ENCODE data around the gene SAA4. TPM values are rescaled to one million over a fixed set of nuclear protein-coding genes. Genes with fewer than 3 reads are reported as not detected.
A peak's percentile ranks its signal among the peaks of the same experiment; 100 is the strongest.
"Not testable (repeated sequence)": the region's sequence is repeated elsewhere in the genome, so short reads cannot be mapped to it uniquely, and the experiment has no call there.

Gene SAA4
- total RNA-seq, 2 donors from 2014 or later: not detected

- TF ChIP-seq CTCF (conservative IDR thresholded peaks at IDR 0.05): no peak
- no peak overlapping the region for H3K4me3 Mint-ChIP-seq
Observed at GRCh38 chr11:18264677-18265555, 28.3 kb upstream of the SAA4 start.

DNA sequence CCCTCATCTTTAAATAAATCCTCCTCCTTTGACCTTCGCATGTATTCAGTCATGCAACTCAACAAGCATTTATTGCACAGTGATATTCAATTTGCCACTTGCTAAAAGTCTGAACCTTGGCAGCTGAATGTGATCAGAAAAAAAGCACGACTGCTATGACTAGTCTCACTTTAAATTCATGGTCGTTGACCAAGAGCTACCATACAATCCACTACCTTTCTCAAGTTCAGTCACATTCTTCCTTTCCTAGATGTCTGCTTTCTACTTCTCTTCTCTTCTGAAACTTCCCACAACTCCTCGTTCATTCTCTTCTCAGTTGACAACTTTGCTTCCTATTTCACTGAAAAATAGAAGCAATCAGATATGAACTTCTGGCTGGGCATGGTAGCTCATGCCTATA is 27.4 kb upstream of the SAA4 start:
- no peaks in the 10 kb centered on the region for H3K9me3 Mint-ChIP-seq
- Histone ChIP-seq H3K9me3 (ENCODE audit: control insufficient read depth, low read length) (no peaks in the 10 kb centered on the region), H3K36me3 (ENCODE audit: control insufficient read depth, insufficient read depth, low read length) (no peaks in the 10 kb centered on the region), H3K4me3 (ENCODE audit: low read length) (no peak overlapping the region), H3K4me1 (ENCODE audit: control insufficient read depth, insufficient read depth, low read length) (peaks cover 2% of the 10 kb centered on the region), H3K27ac (ENCODE audit: low read depth, low read length) (no peak overlapping the region), H3K9ac (ENCODE audit: extremely low read depth, low read length, poor library complexity, severe bottlenecking) (no peak overlapping the region), H3K27me3 (ENCODE audit: control insufficient read depth, insufficient read depth, low read length, poor library complexity, severe bottlenecking) (no peaks in the 10 kb centered on the region)
- peaks cover 17% of the 10 kb centered on the region for H3K27me3 Mint-ChIP-seq (ENCODE audit: insufficient read depth)
- H3K27ac Mint-ChIP-seq: no peak overlapping the region
- H3K4me3 Mint-ChIP-seq: no peak overlapping the region
- 92 to 96% methylated on average over 4 of the region's 4 CpGs for WGBS, 2 experiments (ENCODE audit: insufficient coverage in 1 of 2, insufficient read length in 1 of 2)
- no peak for TF ChIP-seq CTCF (conservative IDR thresholded peaks at IDR 0.05)
- DNase-seq: no peak
- peaks cover 2% of the 10 kb centered on the region for H3K4me1 Mint-ChIP-seq
- H3K36me3 Mint-ChIP-seq (ENCODE audit: low read depth): no peaks in the 10 kb centered on the region

More at GRCh38 chr11:18264677-18265555, 28.3 kb upstream of the SAA4 start:
- Mint-ChIP-seq H3K9me3 (no peaks in the 10 kb centered on the region), H3K4me1 (peaks cover 7% of the 10 kb centered on the region), H3K27me3 (ENCODE audit: insufficient read depth) (peaks cover 19% of the 10 kb centered on the region), H3K36me3 (ENCODE audit: low read depth) (no peaks in the 10 kb centered on the region), H3K27ac (no peak overlapping the region)
- H3K36me3 ChIP-seq (ENCODE audit: control insufficient read depth, insufficient read depth, low read length): no peaks in the 10 kb centered on the region
- no peak overlapping the region for H3K9ac ChIP-seq (ENCODE audit: extremely low read depth, low read length, poor library complexity, severe bottlenecking)
- no peak overlapping the region for H3K27ac ChIP-seq (ENCODE audit: low read depth, low read length)
- H3K4me3 ChIP-seq (ENCODE audit: low read length): no peak overlapping the region
- peaks cover 2% of the 10 kb centered on the region for H3K4me1 ChIP-seq (ENCODE audit: control insufficient read depth, insufficient read depth, low read length)
- 80% methylated on average over 1 of the region's 1 CpG; no CpG with 5 or more reads in 1 of the 2 experiments for WGBS, 2 experiments (ENCODE audit: insufficient coverage in 1 of 2, insufficient read length in 1 of 2)
- peak; percentile 38 for DNase-seq
- H3K27me3 ChIP-seq (ENCODE audit: control insufficient read depth, insufficient read depth, low read length, poor library complexity, severe bottlenecking): no peaks in the 10 kb centered on the region
- no peaks in the 10 kb centered on the region for H3K9me3 ChIP-seq (ENCODE audit: control insufficient read depth, low read length)

GRCh38 chr11:18262681-18263350 is 26.2 kb upstream of the SAA4 start:
- H3K9me3 Mint-ChIP-seq; H3K4me1 ChIP-seq (ENCODE audit: control insufficient read depth, insufficient read depth, low read length); H3K4me3 Mint-ChIP-seq; H3K4me3 ChIP-seq (ENCODE audit: low read length); H3K27ac Mint-ChIP-seq; H3K27me3 ChIP-seq (ENCODE audit: control insufficient read depth, insufficient read depth, low read length, poor library complexity, severe bottlenecking); H3K27ac ChIP-seq (ENCODE audit: low read depth, low read length); H3K36me3 ChIP-seq (ENCODE audit: control insufficient read depth, insufficient read depth, low read length); H3K4me1 Mint-ChIP-seq; H3K36me3 Mint-ChIP-seq (ENCODE audit: low read depth); H3K9ac ChIP-seq (ENCODE audit: extremely low read depth, low read length, poor library complexity, severe bottlenecking); H3K9me3 ChIP-seq (ENCODE audit: control insufficient read depth, low read length): not testable (repeated sequence)
- peak; percentile 63 for DNase-seq
- peaks cover 17% of the 10 kb centered on the region for H3K27me3 Mint-ChIP-seq (ENCODE audit: insufficient read depth)
- 72 to 87% methylated on average over 3 to 8 of the region's 8 CpGs for WGBS, 2 experiments (ENCODE audit: insufficient coverage in 1 of 2, insufficient read length in 1 of 2)
